Epithelial cell of esophagus (primary cell): ENCODE data around the gene DVL1.

Source experiments
- DNase-seq: peaks from one replicate; pipeline ENCODE4 v3.0.0; 2010; ENCODE audit warnings: low read depth
- H3K4me3 ChIP-seq: 2 replicates; pipeline ENCODE4 v1.5.1; 2011; ENCODE audit warnings: mild to moderate bottlenecking, low read length, control low read depth
- CTCF ChIP-seq: IDR thresholded peaks from 2 replicates; pipeline ENCODE4 v1.5.1; 2011; ENCODE audit warnings: low read depth, mild to moderate bottlenecking, low read length, control low read depth, inconsistent platforms; ENCODE audit not compliant: insufficient read depth; ENCODE audit errors: missing control alignments

Gene DVL1

GRCh38 chr1:1287288-1288110 lies 61.7 kb downstream of the DVL1 start:
- TF ChIP-seq CTCF: no peak
- no peak overlapping the region for H3K4me3 ChIP-seq
- DNase-seq: no peak

- TF ChIP-seq CTCF: no peak
- no peak overlapping the region for H3K4me3 ChIP-seq
- no peak for DNase-seq
Observed at GRCh38 chr1:1286313-1287261, 62.6 kb downstream of the DVL1 start.

DNA sequence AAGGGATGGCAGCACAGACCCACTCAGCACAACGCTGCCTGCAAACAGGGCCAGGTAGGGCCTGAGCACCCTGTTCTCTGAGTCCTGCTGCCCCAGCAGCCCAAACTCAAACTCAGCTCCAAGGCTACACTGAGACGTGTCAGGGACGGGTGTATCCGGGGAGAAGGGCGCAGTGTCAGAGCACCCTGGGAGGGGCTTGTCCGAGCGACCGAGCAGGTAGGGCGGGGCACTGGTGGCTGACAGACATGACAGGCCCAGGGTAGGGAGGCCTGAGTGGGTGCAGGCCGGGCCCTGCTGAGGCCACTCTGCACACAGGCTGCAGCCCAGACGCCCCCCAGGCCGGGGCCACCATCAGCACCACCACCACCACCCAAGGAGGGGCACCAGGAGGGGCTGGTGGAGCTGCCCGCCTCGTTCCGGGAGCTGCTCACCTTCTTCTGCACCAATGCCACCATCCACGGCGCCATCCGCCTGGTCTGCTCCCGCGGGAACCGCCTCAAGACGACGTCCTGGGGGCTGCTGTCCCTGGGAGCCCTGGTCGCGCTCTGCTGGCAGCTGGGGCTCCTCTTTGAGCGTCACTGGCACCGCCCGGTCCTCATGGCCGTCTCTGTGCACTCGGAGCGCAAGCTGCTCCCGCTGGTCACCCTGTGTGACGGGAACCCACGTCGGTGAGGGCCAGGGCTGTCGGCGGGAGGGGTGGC lies 63.5 kb downstream of the DVL1 start:
- H3K4me3 ChIP-seq: no peak overlapping the region
- TF ChIP-seq CTCF: no peak

More for the DNA sequence above, 63.5 kb downstream of the DVL1 start:
- no peak for DNase-seq
